ENCODE data around the gene PRRC2A. TPM values are rescaled to one million over a fixed set of nuclear protein-coding genes. Genes with fewer than 3 reads are reported as not detected.

PRRC2A gene
- total RNA-seq, 1 donor: 68.0 TPM

DNA sequence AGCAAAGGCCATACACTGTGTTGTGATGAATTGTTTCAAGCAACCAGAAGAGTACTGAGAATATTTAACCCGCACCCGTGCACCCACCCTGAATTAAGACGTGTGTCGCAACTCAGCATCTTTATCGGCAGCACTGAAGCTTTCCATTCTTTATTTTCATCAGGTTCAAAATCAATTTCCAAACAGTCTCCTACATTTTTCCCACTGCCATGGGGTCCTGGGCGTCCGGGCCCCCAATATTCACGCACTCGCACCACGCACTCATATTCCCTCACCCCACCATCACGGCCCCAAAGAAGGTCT lies 40.1 kb upstream of the PRRC2A start:
- no peak for DNase-seq (ENCODE audit: low read depth)
- peak overlapping the region; percentile 89 for H3K4me3 ChIP-seq (ENCODE audit: low read depth, low read length)
- TF ChIP-seq, protein P1, sequence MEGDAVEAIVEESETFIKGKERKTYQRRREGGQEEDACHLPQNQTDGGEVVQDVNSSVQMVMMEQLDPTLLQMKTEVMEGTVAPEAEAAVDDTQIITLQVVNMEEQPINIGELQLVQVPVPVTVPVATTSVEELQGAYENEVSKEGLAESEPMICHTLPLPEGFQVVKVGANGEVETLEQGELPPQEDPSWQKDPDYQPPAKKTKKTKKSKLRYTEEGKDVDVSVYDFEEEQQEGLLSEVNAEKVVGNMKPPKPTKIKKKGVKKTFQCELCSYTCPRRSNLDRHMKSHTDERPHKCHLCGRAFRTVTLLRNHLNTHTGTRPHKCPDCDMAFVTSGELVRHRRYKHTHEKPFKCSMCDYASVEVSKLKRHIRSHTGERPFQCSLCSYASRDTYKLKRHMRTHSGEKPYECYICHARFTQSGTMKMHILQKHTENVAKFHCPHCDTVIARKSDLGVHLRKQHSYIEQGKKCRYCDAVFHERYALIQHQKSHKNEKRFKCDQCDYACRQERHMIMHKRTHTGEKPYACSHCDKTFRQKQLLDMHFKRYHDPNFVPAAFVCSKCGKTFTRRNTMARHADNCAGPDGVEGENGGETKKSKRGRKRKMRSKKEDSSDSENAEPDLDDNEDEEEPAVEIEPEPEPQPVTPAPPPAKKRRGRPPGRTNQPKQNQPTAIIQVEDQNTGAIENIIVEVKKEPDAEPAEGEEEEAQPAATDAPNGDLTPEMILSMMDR (IDR thresholded peaks at IDR 0.05; ENCODE audit: insufficient read depth, low read length): no peak

DNA sequence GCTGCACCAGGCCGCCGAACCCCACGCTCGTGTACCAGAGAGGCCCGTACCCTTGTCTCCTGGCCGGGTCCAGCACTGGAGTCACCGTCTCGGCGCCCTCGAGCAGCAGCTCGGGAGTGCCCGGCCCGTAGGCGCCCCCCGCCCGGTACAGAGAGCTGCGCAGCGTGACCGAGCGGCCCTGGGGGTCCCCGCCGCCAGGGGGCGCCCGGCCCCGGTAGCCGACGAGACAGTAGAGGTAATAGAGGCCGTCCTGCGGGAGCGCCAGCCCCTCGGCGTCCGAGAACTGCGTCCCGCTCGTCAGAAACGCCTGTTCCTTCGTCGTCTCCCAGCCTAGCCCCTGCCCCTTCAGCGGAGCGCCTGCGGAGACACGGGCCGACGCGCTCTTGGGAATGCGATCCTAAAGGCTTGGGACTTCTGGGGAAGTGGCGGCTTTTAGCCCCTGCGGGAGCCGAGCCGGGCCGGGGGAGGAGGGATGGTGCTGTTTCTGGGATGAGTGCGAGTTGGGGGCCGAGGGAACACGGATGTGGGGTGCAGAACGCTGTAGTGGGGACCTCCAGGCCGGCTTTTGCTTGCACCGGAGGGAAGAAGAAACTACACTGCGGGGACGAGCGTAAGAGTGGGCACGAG lies 39.6 kb upstream of the PRRC2A start:
- TF ChIP-seq, protein P1 (IDR thresholded peaks at IDR 0.05; ENCODE audit: insufficient read depth, low read length): peak; percentile 80
- H3K4me3 ChIP-seq (ENCODE audit: low read depth, low read length): peak overlapping the region; percentile 89
- peak; percentile 73 for DNase-seq (ENCODE audit: low read depth)

DNA sequence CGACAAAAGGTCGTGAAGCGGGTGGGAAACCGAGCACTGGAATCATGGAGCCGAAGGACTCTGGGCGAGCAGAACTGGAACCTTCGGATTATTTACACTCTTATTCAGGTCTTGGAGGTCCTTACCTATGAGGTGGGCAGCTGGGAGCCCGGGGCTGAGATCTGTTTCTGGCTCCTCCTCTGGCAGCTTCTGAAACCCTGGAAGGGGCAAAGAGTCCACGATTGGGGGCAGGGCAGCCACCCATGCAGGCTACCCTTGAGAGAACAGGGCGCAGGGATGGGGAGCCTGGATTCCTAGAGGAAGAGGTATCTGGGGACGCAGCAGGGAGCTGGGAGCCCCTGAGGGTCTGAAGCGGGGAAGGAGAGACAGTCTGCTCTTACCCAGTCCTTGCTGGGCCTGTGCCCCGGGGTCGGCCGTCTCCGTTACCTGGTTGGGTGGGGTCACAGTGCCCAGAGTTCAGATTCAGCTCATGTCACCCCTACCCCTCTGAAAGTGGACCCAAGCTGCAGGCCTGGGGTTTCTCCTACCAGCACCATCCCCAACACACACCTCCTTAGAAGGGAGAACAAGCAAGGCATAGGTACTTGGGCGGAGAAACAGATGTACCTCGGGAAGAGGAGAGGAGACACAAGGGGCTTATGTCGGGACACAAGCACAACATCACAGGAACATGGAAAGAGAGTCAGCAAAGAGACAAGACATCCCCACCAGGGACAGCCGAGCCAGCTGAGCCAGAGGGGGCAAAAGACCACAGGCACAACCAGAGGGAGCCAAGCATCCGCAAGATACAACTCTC lies 38.9 kb upstream of the PRRC2A start:
- no peak for DNase-seq (ENCODE audit: low read depth)
- H3K4me3 ChIP-seq (ENCODE audit: low read depth, low read length): peak overlapping the region; percentile 89
- TF ChIP-seq, protein P1 (IDR thresholded peaks at IDR 0.05; ENCODE audit: insufficient read depth, low read length): no peak

DNA sequence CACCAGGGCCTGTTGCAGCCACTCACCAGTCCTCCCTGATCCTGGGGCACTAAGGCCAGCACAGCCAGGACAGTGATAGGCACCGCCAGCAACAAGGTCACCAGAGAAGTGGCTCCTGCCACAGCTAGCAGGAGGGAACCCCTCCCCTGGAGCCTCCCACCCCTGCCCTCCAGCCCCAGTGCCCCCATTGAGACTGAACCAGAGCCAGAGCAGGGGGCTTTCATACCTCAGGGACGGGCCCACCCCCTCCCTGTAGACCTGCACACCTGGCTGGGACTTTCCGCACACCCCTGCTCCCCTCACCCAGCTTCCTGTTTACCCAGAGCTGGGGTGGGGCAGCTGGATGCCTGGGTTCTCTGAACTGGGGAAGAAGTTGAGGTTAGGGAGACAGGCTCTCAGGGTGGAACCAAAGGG lies 38.3 kb upstream of the PRRC2A start, which contains the start of gene LTB:
TSS of gene LTB (minus strand) at position 195 of the 414 bp plus-strand sequence. CDS start at position 188, 7 bp downstream.
- DNase-seq (ENCODE audit: low read depth): no peak
- H3K4me3 ChIP-seq (ENCODE audit: low read depth, low read length): peak within 1 kb of the TSS; percentile 89
- TF ChIP-seq, protein P1 (IDR thresholded peaks at IDR 0.05; ENCODE audit: insufficient read depth, low read length): no peak

DNA sequence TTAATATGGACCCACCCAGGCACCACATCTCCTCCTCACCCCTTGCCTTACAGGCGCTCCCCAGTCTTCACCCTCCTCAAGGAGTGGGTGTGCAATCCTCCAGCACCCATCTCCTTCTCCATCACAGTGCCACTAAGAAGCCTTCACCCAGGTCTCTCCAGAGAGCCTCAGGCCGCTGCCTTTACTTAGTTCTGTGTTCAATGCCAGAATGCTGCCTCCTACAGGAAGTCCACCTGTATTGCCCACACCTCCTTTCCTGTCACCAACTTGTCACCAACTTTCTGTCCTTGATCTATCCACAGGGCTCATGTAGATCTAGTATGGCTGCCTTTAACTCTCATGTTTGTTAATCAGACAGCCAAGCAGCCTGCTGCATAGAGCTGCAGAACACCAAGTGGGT lies 35.0 kb upstream of the PRRC2A start:
- TF ChIP-seq, protein P1 (IDR thresholded peaks at IDR 0.05; ENCODE audit: insufficient read depth, low read length): peak; percentile 27

DNA sequence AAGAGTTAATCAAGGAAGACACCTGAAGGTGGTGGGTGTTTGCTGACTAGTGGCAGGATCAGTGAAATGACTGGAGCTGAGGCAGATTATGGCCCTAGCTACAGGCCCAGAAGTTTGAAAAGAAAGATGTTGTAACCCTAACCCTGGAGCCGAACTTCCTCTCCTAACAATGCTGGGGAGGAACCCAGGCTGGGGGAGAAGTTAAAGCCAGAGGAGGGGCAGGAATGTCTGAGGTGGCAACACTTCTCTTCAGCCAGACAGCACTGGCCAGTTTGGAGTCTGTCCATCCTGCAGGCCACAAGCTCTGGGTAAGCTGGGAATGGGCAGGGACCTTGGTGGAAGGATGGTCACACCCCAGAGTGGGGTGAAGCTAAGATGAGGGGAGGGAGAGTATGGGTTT lies 34.5 kb upstream of the PRRC2A start, which contains the start of gene LST1:
TSS of gene LST1 (plus strand) at position 270 of the 400 bp plus-strand sequence. CDS start 1,023 bp downstream, outside the sequence.
- TF ChIP-seq, protein P1 (IDR thresholded peaks at IDR 0.05; ENCODE audit: insufficient read depth, low read length): no peak
- DNase-seq (ENCODE audit: low read depth): no peak
- H3K4me3 ChIP-seq (ENCODE audit: low read depth, low read length): no peak within 1 kb of the TSS

More for the DNA sequence above, 35.0 kb upstream of the PRRC2A start:
- no peak overlapping the region for H3K4me3 ChIP-seq (ENCODE audit: low read depth, low read length)
- no peak for DNase-seq (ENCODE audit: low read depth)
